Measurements from ENCODE around the gene CACNA2D3. TPM values are rescaled to one million over a fixed set of nuclear protein-coding genes. Genes with fewer than 3 reads are reported as not detected.

CACNA2D3 gene
- polyA plus RNA-seq, 4 donors: 1.5 to 2.1 (median 1.7) TPM

- DNase-seq (ENCODE audit: low read depth in 4 of 4, low spot score in 3 of 4): no peak
Measured at GRCh38 chr3:54931182-54931581, 808.8 kb downstream of the CACNA2D3 start.

- DNase-seq (ENCODE audit: low read depth in 4 of 4, low spot score in 3 of 4): no peak
Measured at GRCh38 chr3:54932606-54933005, 810.3 kb downstream of the CACNA2D3 start.

- DNase-seq (ENCODE audit: low read depth in 4 of 4, low spot score in 3 of 4): no peak
Measured at GRCh38 chr3:54935869-54936268, 813.5 kb downstream of the CACNA2D3 start.

- DNase-seq (ENCODE audit: low read depth in 4 of 4, low spot score in 3 of 4): no peak
Measured at GRCh38 chr3:54936561-54936960, 814.2 kb downstream of the CACNA2D3 start.

- DNase-seq (ENCODE audit: low read depth in 4 of 4, low spot score in 3 of 4): no peak
Measured at GRCh38 chr3:54939557-54940300, 817.4 kb downstream of the CACNA2D3 start.

- DNase-seq (ENCODE audit: low read depth in 4 of 4, low spot score in 3 of 4): no peak
Measured at GRCh38 chr3:54940971-54941370, 818.6 kb downstream of the CACNA2D3 start.

- DNase-seq (ENCODE audit: low read depth in 4 of 4, low spot score in 3 of 4): no peak
Measured at GRCh38 chr3:54941690-54942362, 819.5 kb downstream of the CACNA2D3 start.

- DNase-seq (ENCODE audit: low read depth in 4 of 4, low spot score in 3 of 4): no peak
Measured at GRCh38 chr3:54949491-54950044, 827.2 kb downstream of the CACNA2D3 start.

- DNase-seq (ENCODE audit: low read depth in 4 of 4, low spot score in 3 of 4): no peak
Measured at GRCh38 chr3:54950391-54951003, 828.1 kb downstream of the CACNA2D3 start.

- DNase-seq (ENCODE audit: low read depth in 4 of 4, low spot score in 3 of 4): peak in 3 of 4 donors; percentile 23 to 36 (median 35)
Measured at GRCh38 chr3:54951405-54951804, 829.1 kb downstream of the CACNA2D3 start.

GRCh38 chr3:54954022-54954421, 831.7 kb downstream of the CACNA2D3 start:
- no peak for DNase-seq (ENCODE audit: low read depth in 4 of 4, low spot score in 3 of 4)

- no peak for DNase-seq (ENCODE audit: low read depth in 4 of 4, low spot score in 3 of 4)
Measured at GRCh38 chr3:54954521-54954920, 832.2 kb downstream of the CACNA2D3 start.

- no peak for DNase-seq (ENCODE audit: low read depth in 4 of 4, low spot score in 3 of 4)
Measured at GRCh38 chr3:54955496-54955895, 833.1 kb downstream of the CACNA2D3 start.

GRCh38 chr3:54955941-54956340, 833.6 kb downstream of the CACNA2D3 start:
- DNase-seq (ENCODE audit: low read depth in 4 of 4, low spot score in 3 of 4): no peak

GRCh38 chr3:54957711-54958110, 835.4 kb downstream of the CACNA2D3 start:
- DNase-seq (ENCODE audit: low read depth in 4 of 4, low spot score in 3 of 4): no peak

- DNase-seq (ENCODE audit: low read depth in 4 of 4, low spot score in 3 of 4): no peak
Measured at GRCh38 chr3:54960082-54960481, 837.7 kb downstream of the CACNA2D3 start.

GRCh38 chr3:54960701-54961100, 838.3 kb downstream of the CACNA2D3 start:
- DNase-seq (ENCODE audit: low read depth in 4 of 4, low spot score in 3 of 4): no peak

- DNase-seq (ENCODE audit: low read depth in 4 of 4, low spot score in 3 of 4): no peak
Measured at GRCh38 chr3:54962200-54962599, 839.8 kb downstream of the CACNA2D3 start.

GRCh38 chr3:54963641-54964040, 841.3 kb downstream of the CACNA2D3 start:
- DNase-seq (ENCODE audit: low read depth in 4 of 4, low spot score in 3 of 4): no peak

GRCh38 chr3:54964081-54964480, 841.7 kb downstream of the CACNA2D3 start:
- no peak for DNase-seq (ENCODE audit: low read depth in 4 of 4, low spot score in 3 of 4)

- DNase-seq (ENCODE audit: low read depth in 4 of 4, low spot score in 3 of 4): no peak
Measured at GRCh38 chr3:54965746-54966145, 843.4 kb downstream of the CACNA2D3 start.

All from right renal pelvis (tissue), 4 donors.